Raji (cell line): ENCODE data around the gene DUS3L.

Source experiments
- POLR2A ChIP-seq: IDR thresholded peaks from 2 replicates; pipeline ENCODE4 v1.6.1; 2011; ENCODE audit warnings: low read depth, low read length, control low read depth; ENCODE audit not compliant: insufficient read depth

DUS3L gene

DNA sequence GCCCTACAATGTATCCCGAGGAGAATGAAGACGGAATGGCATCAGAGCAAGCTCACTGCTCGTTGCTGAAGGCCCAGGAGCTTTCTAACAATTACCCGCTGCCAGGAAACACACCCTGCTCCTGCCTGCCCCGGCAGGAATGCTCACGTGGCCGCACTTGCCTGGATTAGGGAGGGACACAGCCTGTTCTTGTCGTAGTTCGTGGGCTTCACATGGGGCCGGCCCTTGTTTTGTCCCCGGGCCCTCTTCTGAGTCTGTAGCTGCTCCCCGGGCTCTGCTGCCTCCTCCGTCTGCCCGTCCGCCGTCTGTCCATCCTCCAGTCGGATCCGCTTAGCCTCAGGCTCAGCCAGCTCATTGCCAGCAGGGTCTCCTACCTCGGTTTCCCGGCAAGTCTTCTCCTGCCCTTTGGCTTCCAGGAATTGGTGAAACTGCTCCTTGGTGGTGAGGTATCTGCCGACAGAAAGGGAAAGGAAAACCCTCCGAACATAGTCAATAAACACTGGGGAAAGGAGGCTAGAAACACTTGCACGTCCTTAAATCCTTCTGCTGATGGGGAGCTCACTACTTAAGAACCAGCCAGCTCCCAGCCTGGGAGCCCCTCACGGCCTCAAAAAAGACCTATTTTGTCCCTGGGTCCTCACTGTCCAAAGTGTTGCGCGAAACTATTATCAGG is 941 bp downstream of the DUS3L start:
- TF ChIP-seq POLR2A, result no peak

- TF ChIP-seq POLR2A, result no peak
Observed at GRCh38 chr19:5789351-5789761, 1.6 kb downstream of the DUS3L start.

DNA sequence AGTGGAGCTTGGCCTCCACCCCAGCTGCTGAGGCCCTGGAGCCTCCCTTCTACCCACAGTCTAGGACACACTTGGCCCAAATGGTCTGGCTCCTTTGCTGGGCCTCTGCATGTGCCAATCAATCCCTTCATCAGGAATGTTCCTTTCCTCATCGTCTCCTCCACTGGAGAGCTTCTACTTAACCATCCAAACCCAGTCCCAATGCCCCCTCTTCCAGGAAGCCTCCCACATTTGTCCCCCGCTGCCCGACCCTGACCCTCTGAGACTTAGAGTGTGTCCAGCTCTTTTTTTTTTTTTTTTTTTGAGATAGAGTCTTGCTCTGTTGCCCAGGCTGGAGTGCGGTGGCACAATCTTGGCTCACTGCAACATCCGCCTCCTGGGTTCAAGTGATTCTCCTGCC is 2.5 kb downstream of the DUS3L start:
- no peak for TF ChIP-seq POLR2A

DNA sequence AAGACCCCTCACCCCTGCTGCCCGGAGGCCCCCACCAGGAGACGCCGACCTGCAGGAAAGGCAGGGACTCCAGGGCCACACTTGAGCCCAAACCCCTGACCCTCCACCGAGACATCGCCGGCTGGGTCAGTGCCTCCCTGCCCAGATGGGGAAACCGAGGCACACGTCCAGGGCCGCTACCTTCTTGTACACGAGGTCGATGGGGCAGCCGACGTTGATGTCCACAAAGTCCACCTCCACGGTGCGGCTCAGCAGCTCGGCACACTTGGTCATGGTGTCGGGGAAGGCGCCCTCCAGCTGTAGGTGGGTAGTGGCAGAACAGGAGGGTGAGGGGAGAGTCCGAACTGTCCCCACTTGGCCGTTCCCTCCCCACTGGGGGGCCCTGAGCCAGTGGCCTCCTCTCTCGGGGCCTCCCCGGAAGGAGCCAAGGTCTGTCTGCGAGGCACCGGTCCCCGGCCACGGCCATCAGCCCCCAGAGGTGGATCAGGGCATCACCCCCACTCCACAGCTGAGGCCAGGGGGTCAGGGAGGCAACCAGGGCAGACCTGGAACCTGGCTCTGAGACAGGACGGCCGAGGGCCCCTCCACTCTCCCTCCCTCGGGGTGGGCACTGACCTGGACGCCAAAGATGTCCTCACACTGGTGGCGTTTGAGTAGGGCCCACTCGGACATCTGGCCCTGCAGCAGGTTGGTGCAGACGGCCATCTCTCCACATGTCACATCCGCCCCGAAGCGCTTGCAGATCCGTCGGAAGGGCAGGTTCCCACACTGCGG is 3.4 kb downstream of the DUS3L start:
- no peak for TF ChIP-seq POLR2A

- no peak for TF ChIP-seq POLR2A
Observed at GRCh38 chr19:5786593-5787408, 4.2 kb downstream of the DUS3L start.

DNA sequence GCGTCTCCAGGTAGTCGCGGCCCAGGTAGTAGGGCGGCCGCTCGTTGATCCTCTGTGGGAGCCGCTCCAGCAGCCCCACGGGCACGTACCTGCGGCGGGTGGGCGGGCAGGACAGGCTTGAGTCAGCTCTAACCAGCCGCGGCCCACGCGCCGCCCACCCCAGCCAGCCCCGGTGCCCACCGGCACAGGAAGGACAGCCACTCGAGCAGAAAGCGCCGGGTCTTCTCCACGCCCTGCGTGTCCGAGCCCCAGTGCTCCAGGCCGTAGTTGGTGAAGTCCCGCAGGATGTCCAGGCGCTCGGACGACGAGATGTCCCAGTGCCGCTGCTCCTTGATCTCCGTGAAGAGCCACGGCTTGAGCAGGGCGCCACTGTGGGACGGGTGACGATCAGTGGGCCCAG is 5.5 kb downstream of the DUS3L start:
- no peak for TF ChIP-seq POLR2A

DNA sequence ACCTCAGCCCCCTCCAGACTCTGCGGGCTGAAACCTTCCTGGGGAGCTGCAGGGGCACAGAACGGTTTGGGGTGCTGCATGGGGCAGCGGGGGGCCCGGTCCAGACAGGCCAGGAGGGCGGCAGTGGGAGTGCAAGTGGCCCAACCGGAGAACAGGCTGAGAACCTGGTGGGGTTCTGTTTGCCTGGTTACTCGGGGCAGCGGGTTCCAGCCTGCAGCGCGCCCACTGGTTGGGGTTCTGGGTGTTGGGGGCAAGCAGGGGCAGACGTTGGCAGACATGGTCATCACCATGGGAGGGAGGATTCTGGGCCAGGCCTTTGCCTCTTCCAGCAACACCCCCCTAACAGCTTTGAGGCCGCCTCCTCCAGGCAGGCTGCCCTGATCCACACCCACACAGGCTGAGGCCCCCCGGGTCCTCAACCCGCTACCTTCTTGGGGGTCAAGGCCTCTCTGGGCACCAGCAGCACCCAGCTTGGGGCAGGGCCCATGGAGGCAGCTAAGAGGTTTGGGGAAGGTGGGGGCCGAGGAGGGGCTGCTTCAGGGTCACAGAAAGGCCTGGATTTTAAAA is 6.3 kb downstream of the DUS3L start, which contains the start of gene PRR22:
TSS of gene PRR22 (minus strand) at position 166 of the 567 bp plus-strand sequence. CDS start at position 80, 86 bp downstream.
- TF ChIP-seq POLR2A, result no peak

DNA sequence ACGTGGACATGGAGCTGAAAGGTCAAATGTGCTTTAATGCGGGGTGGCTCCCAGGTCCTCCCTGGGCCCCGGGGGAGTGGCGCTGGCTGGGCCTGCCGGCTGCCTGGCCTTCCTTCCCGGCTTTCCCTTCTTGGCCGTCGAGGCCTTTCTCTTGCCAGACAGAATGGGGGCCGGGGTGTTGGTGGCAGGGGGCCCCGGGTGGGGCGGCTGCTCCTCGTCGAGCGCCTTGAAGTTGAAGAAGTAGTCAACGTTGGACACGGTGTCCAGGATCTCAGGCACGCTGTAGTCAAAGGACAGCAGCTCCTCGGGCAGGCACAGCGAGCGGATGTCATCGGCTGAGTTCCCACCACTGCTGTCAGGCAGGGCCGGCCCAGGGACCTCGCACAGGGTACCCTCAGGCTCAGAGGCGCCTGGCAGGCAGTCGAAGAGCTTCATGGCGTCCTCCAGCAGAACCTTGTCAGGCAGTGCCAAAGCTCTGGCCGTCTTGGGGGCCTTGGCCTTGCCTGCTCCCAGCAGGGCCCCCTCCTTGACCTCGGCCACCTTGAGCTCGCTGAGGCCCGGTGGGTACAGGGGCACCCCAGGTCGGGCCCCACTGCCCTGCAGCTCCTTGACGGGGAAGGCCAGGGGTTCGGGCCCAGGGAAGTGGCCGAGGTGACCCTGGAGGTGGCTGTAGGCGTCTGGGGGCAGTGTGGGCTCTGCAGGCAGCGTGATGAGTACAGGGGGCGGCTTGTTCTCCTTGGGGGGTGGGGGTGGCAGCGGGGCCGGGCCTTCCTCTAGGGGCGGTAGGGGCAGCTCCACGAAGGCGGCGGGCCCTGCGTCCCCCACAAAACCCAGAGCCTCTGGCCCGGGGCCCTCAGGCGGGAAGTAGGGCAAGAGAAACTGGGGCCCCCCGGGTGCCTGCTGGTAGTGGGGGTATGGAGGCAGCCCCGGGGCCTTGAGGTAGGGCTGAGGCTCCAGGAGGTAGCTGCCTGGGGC is 7.7 kb downstream of the DUS3L start:
- TF ChIP-seq POLR2A, result no peak

- no peak for TF ChIP-seq POLR2A
Observed at GRCh38 chr19:5782322-5782721, 8.6 kb downstream of the DUS3L start.

- no peak for TF ChIP-seq POLR2A
Observed at GRCh38 chr19:5778402-5778801, 12.6 kb downstream of the DUS3L start.

- TF ChIP-seq POLR2A, result no peak
Observed at GRCh38 chr19:5775668-5776309, 15.2 kb downstream of the DUS3L start.

DNA sequence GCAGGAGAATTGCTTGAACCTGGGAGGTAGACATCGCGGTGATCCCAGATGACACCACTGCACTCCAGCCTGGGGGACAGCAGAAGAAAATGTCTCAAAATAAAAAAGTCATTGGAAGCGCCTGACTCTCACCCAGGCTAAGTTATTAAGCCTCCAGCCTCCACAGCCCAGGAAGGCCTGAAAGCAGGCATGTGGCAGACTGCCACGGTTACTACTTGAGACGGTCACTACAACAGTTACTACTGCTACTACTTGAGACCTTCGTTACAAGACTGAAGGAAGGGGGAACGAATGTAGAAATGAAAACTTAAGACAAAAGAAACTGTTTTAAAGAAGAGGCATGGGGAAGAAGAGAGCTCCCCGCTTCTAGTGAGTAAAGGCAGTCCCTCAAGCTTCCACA is 16.0 kb downstream of the DUS3L start:
- TF ChIP-seq POLR2A, result no peak

GRCh38 chr19:5773276-5773675 is 17.7 kb downstream of the DUS3L start:
- no peak for TF ChIP-seq POLR2A

DNA sequence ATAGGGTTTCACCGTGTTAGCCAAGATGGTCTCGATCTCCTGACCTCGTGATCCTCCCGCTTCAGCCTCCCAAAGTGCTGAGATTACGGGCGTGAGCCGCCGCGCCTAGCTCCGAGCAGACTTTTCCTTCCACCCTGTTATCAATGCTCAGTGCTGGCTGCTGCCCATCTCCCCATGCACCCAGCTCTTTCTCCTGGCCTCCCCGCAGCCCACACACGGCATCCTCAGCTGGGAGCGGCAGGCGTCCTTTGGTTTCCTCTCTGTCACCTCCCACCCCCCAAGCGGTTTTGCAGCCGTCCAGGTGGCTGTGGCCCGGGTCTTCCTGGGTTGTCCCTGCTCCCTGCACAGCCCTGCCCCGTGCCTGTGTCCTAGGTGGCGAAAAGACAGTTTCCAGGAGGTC is 18.5 kb downstream of the DUS3L start:
- no peak for TF ChIP-seq POLR2A
